ENCODE measurements around the gene LHFPL2. TPM values are rescaled to one million over a fixed set of nuclear protein-coding genes. Genes with fewer than 3 reads are reported as not detected.
"Not testable (repeated sequence)": the region's sequence is repeated elsewhere in the genome, so short reads cannot be mapped to it uniquely, and the experiment has no call there.

Gene LHFPL2
- total RNA-seq, 4 donors from 2014 or later: 14.7 to 127 (median 28.0) TPM

GRCh38 chr5:78622302-78622971 lies 26.1 kb downstream of the LHFPL2 start:
- Histone ChIP-seq H3K9me3 (no peaks in the 10 kb centered on the region), H3K27ac (no peak overlapping the region), H3K36me3 (no peaks in the 10 kb centered on the region), H3K4me3 (no peak overlapping the region), H3K27me3 (no peaks in the 10 kb centered on the region), H3K4me1 (peaks cover 1 to 14% of the 10 kb centered on the region in 2 donors)
- intact Hi-C loops (cut with DNase I; ENCODE audit: low total_unique reads): no loop called here
- no peak for DNase-seq
- TF ChIP-seq CTCF (IDR thresholded peaks at IDR 0.05) (no peak), POLR2A (IDR thresholded peaks at IDR 0.05) (no peak)

GRCh38 chr5:78621291-78621738 lies 27.3 kb downstream of the LHFPL2 start:
- intact Hi-C loops (cut with DNase I; ENCODE audit: low total_unique reads): no loop called here
- Histone ChIP-seq H3K4me3 (no peak overlapping the region), H3K27me3 (no peaks in the 10 kb centered on the region), H3K36me3 (no peaks in the 10 kb centered on the region), H3K4me1 (peaks cover 0 to 14% of the 10 kb centered on the region in 2 donors), H3K27ac (no peak overlapping the region), H3K9me3 (no peaks in the 10 kb centered on the region)
- DNase-seq: no peak
- TF ChIP-seq CTCF (IDR thresholded peaks at IDR 0.05) (no peak), POLR2A (IDR thresholded peaks at IDR 0.05) (no peak)

GRCh38 chr5:78620119-78620518 lies 28.5 kb downstream of the LHFPL2 start:
- intact Hi-C loops (cut with DNase I; ENCODE audit: low total_unique reads); H3K9me3 ChIP-seq; DNase-seq: not testable (repeated sequence)

GRCh38 chr5:78618303-78618702 lies 30.3 kb downstream of the LHFPL2 start:
- Histone ChIP-seq H3K36me3 (no peaks in the 10 kb centered on the region), H3K9me3 (no peaks in the 10 kb centered on the region), H3K27ac (no peak overlapping the region), H3K4me3 (no peak overlapping the region), H3K27me3 (no peaks in the 10 kb centered on the region), H3K4me1 (peaks cover 0 to 2% of the 10 kb centered on the region in 2 donors)
- intact Hi-C loops (cut with DNase I; ENCODE audit: low total_unique reads): no loop called here
- DNase-seq: no peak
- TF ChIP-seq CTCF (IDR thresholded peaks at IDR 0.05): no peak
- TF ChIP-seq POLR2A (IDR thresholded peaks at IDR 0.05): no peak

More at GRCh38 chr5:78620119-78620518, 28.5 kb downstream of the LHFPL2 start:
- H3K36me3 ChIP-seq, H3K27me3 ChIP-seq, H3K4me3 ChIP-seq, H3K27ac ChIP-seq: not testable (repeated sequence)
- H3K4me1 ChIP-seq: peaks cover 0 to 14% of the 10 kb centered on the region in 2 donors

- Histone ChIP-seq H3K4me1 (peaks cover 0 to 4% of the 10 kb centered on the region in 2 donors), H3K36me3 (no peaks in the 10 kb centered on the region), H3K27ac (peak overlapping the region; percentile 21 to 40), H3K4me3 (no peak overlapping the region), H3K27me3 (no peaks in the 10 kb centered on the region), H3K9me3 (no peaks in the 10 kb centered on the region)
- DNase-seq: no peak
- intact Hi-C loops (cut with DNase I; ENCODE audit: low total_unique reads): no loop called here
- TF ChIP-seq CTCF (IDR thresholded peaks at IDR 0.05) (no peak), POLR2A (IDR thresholded peaks at IDR 0.05) (no peak)
These were observed 32.9 kb downstream of the LHFPL2 start for GRCh38 chr5:78615697-78616096.

Measured in uterus (tissue), 4 donors.